ENCODE measurements around the gene CLIP1. TPM values are rescaled to one million over a fixed set of nuclear protein-coding genes. Genes with fewer than 3 reads are reported as not detected.

The CLIP1 gene
- total and polyA plus RNA-seq, 12 donors, result 36.3 to 135 (median 97.9) TPM

GRCh38 chr12:122310626-122311333 lies 111.7 kb downstream of the CLIP1 start:
- ATAC-seq, result no peak
- Histone ChIP-seq H3K4me3 (no peak overlapping the region), H3K9me3 (no peaks in the 10 kb centered on the region), H3K27ac (no peak overlapping the region), H3K36me3 (peaks cover 0 to 98% (median 29%) of the 10 kb centered on the region in 9 donors), H3K4me1 (no peaks in the 10 kb centered on the region), H3K27me3 (no peaks in the 10 kb centered on the region)
- no peak for DNase-seq
- no peak for TF ChIP-seq CTCF (IDR thresholded peaks at IDR 0.05)
- 78 to 84% methylated on average over 3 of the region's 3 CpGs for WGBS, 2 donors
- intact Hi-C loops (cut with DNase I), result no loop called here

GRCh38 chr12:122309564-122310121 lies 112.8 kb downstream of the CLIP1 start:
- Histone ChIP-seq H3K27ac (no peak overlapping the region), H3K36me3 (peaks cover 0 to 98% (median 30%) of the 10 kb centered on the region in 9 donors), H3K4me3 (no peak overlapping the region), H3K27me3 (no peaks in the 10 kb centered on the region), H3K4me1 (no peaks in the 10 kb centered on the region), H3K9me3 (no peaks in the 10 kb centered on the region)
- ATAC-seq (no peak), DNase-seq (no peak)
- WGBS, 2 donors, result 77 to 80% methylated on average over 8 of the region's 8 CpGs
- intact Hi-C loops (cut with DNase I), result no loop called here
- no peak for TF ChIP-seq CTCF (IDR thresholded peaks at IDR 0.05)

- no peak for DNase-seq
- Histone ChIP-seq H3K27me3 (no peaks in the 10 kb centered on the region), H3K36me3 (peaks cover 0 to 98% (median 36%) of the 10 kb centered on the region in 9 donors), H3K4me1 (no peaks in the 10 kb centered on the region), H3K27ac (no peak overlapping the region), H3K4me3 (no peak overlapping the region), H3K9me3 (no peaks in the 10 kb centered on the region)
- ATAC-seq, result no peak
- no peak for TF ChIP-seq CTCF (IDR thresholded peaks at IDR 0.05)
- intact Hi-C loops (cut with DNase I), result no loop called here
- WGBS, 2 donors, result 93 to 95% methylated on average over 1 of the region's 1 CpG
These were observed 113.7 kb downstream of the CLIP1 start for GRCh38 chr12:122308811-122309210.

- intact Hi-C loops (cut with DNase I), result no loop called here
- WGBS, 2 donors, result 83% methylated on average over 4 of the region's 4 CpGs
- no peaks in the 10 kb centered on the region for H3K4me1 ChIP-seq
- no peaks in the 10 kb centered on the region for H3K27me3 ChIP-seq
- peaks cover 0 to 100% (median 35%) of the 10 kb centered on the region in 9 donors for H3K36me3 ChIP-seq
- no peak for ATAC-seq
- H3K27ac ChIP-seq, result no peak overlapping the region
- no peak overlapping the region for H3K4me3 ChIP-seq
- TF ChIP-seq CTCF (IDR thresholded peaks at IDR 0.05), result peak in 1 of 9 donors; percentile 9
- DNase-seq, result no peak
- no peaks in the 10 kb centered on the region for H3K9me3 ChIP-seq
These were observed 116.1 kb downstream of the CLIP1 start for GRCh38 chr12:122306407-122306806.

Measured in heart right ventricle (tissue), 16 donors.